Measurements from ENCODE around the gene HTR3E. TPM values are rescaled to one million over a fixed set of nuclear protein-coding genes. Genes with fewer than 3 reads are reported as not detected.

HTR3E gene
- total RNA-seq, 1 experiment from 2014 or later: not detected

DNA sequence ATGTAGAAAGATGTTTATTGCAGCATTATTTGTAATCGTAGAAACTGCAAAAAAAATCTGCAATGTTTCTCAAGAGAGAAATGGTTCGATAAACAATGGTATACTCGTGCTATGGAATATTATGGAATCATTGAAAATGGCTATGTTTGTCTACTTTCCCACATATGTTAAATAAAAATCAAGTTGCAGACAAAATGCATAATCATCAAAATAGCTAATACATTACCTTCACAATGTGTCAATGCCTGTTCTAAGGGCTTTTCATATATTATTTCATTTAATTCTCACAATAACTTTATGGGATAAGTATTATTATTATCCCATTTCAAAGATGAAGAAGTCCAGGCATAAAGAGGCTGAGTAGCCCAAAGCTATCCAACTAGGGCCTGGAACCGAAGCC, 36.1 kb downstream of the HTR3E start:
- Histone ChIP-seq H2BK20ac (ENCODE audit: low read depth, low read length, poor library complexity, severe bottlenecking) (no peak overlapping the region), H2AK5ac (ENCODE audit: insufficient read length, low read length) (no peak overlapping the region), H2BK5ac (ENCODE audit: insufficient read length, low read length) (no peak overlapping the region), H3K18ac (ENCODE audit: insufficient read length, low read depth, low read length) (no peak overlapping the region), H3K9ac (ENCODE audit: extremely low read depth, insufficient read length, low read length) (no peak overlapping the region), H4K20me1 (ENCODE audit: control insufficient read depth, insufficient read depth, insufficient read length) (no peaks in the 10 kb centered on the region), H2BK15ac (ENCODE audit: low read depth, low read length) (no peak overlapping the region), H3K14ac (ENCODE audit: insufficient read depth, low read length) (no peak overlapping the region), H3K4me2 (ENCODE audit: insufficient read depth, insufficient read length, low read length) (no peak overlapping the region), H3K4ac (ENCODE audit: low read depth, low read length) (no peak overlapping the region), H3K27ac (ENCODE audit: insufficient read length, low read depth, low read length) (no peak overlapping the region), H4K5ac (ENCODE audit: insufficient read length, low read depth, low read length) (no peak overlapping the region), H4K91ac (ENCODE audit: insufficient read length, low read depth, low read length) (no peak overlapping the region), H3K23ac (ENCODE audit: insufficient read length, low read depth, low read length) (no peak overlapping the region), H2BK120ac (ENCODE audit: low read depth, low read length, poor library complexity, severe bottlenecking) (no peak overlapping the region), H3K27me3 (ENCODE audit: insufficient read depth, low read length) (no peaks in the 10 kb centered on the region), H4K8ac (replicated peaks; ENCODE audit: insufficient read length, low read depth, low read length) (no peak overlapping the region), H3K9me3 (ENCODE audit: control insufficient read depth, low read depth, low read length) (no peaks in the 10 kb centered on the region), H3K79me1 (ENCODE audit: insufficient read depth, low read depth, low read length, poor library complexity, severe bottlenecking) (no peaks in the 10 kb centered on the region), H2BK12ac (ENCODE audit: insufficient read length, low read depth, low read length) (no peak overlapping the region), H3K23me2 (ENCODE audit: insufficient read length, low read depth, low read length, poor library complexity, severe bottlenecking) (peaks cover 13% of the 10 kb centered on the region), H2AFZ (ENCODE audit: low read length) (no peak overlapping the region), H3K4me1 (ENCODE audit: insufficient read depth, low read length) (no peaks in the 10 kb centered on the region; the same call in 1 of the 2 replicates), H3K79me2 (ENCODE audit: insufficient read depth, low read length) (no peaks in the 10 kb centered on the region; the same call in 1 of the 2 replicates), H3T11ph (ENCODE audit: low read length) (no peak overlapping the region), H3K56ac (ENCODE audit: insufficient read length, low read depth, low read length) (no peak overlapping the region)
- TF ChIP-seq, protein P1, sequence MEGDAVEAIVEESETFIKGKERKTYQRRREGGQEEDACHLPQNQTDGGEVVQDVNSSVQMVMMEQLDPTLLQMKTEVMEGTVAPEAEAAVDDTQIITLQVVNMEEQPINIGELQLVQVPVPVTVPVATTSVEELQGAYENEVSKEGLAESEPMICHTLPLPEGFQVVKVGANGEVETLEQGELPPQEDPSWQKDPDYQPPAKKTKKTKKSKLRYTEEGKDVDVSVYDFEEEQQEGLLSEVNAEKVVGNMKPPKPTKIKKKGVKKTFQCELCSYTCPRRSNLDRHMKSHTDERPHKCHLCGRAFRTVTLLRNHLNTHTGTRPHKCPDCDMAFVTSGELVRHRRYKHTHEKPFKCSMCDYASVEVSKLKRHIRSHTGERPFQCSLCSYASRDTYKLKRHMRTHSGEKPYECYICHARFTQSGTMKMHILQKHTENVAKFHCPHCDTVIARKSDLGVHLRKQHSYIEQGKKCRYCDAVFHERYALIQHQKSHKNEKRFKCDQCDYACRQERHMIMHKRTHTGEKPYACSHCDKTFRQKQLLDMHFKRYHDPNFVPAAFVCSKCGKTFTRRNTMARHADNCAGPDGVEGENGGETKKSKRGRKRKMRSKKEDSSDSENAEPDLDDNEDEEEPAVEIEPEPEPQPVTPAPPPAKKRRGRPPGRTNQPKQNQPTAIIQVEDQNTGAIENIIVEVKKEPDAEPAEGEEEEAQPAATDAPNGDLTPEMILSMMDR (conservative IDR thresholded peaks at IDR 0.05): no peak
- no CpG with 5 or more reads among the region's 4 CpGs for WGBS (ENCODE audit: extremely low coverage, insufficient read length, low lambda C conversion rate)
- no peaks in the 10 kb centered on the region for H3K9me3 Mint-ChIP-seq
- no peaks in the 10 kb centered on the region; the same call in 1 of the 2 replicates for H3K27me3 Mint-ChIP-seq (ENCODE audit: low read depth)
- H3K36me3 Mint-ChIP-seq (ENCODE audit: insufficient read depth in 1 of 3, low read depth in 3 of 3): peaks cover under 1 to 5% (median 4%) of the 10 kb centered on the region in 3 experiments; a peak in 5 of 7 replicates
- no peak for DNase-seq
- no peak overlapping the region for H3K27ac Mint-ChIP-seq
- no peak overlapping the region for H3K4me3 Mint-ChIP-seq
- H3K4me1 Mint-ChIP-seq: peaks cover 25 to 33% of the 10 kb centered on the region in 2 experiments
